GM12874 (cell line): Measurements from ENCODE around the gene TASP1.

Experiments used
- CTCF ChIP-seq: IDR thresholded peaks from 2 replicates; pipeline ENCODE4 v1.5.1; 2011; ENCODE audit warnings: low read depth, mild to moderate bottlenecking, control low read depth, low read length, moderate library complexity; ENCODE audit not compliant: insufficient read depth

TASP1 gene

GRCh38 chr20:13441388-13441787 is 197.3 kb downstream of the TASP1 start:
- no peak for TF ChIP-seq CTCF

GRCh38 chr20:13436530-13436929 is 202.2 kb downstream of the TASP1 start:
- TF ChIP-seq CTCF = no peak

GRCh38 chr20:13432126-13432525 is 206.6 kb downstream of the TASP1 start:
- TF ChIP-seq CTCF = no peak

GRCh38 chr20:13430346-13431002 is 208.3 kb downstream of the TASP1 start:
- no peak for TF ChIP-seq CTCF

GRCh38 chr20:13428684-13429083 is 210.0 kb downstream of the TASP1 start:
- no peak for TF ChIP-seq CTCF

- TF ChIP-seq CTCF = no peak
Observed at GRCh38 chr20:13426870-13427269, 211.9 kb downstream of the TASP1 start.

- TF ChIP-seq CTCF = no peak
Observed at GRCh38 chr20:13425381-13426135, 213.2 kb downstream of the TASP1 start.
